GM19351 (cell line): ENCODE measurements around the gene LARP1.

Source experiments
- ATAC-seq: cut with Tn5 transposase; IDR thresholded peaks from one replicate; pipeline ENCODE4 v1.9.1; 2021; ENCODE audit warnings: mild to moderate bottlenecking, moderate library complexity; ENCODE audit not compliant: unreplicated experiment

The LARP1 gene

GRCh38 chr5:154850255-154851062 is 95.3 kb downstream of the LARP1 start, which contains the start of gene FAXDC2:
Gene FAXDC2, minus strand, starts transcription at chr5:154850603. Its CDS starts 12,425 bp downstream, at chr5:154838178.
- ATAC-seq = no peak

GRCh38 chr5:154851351-154851750 is 96.2 kb downstream of the LARP1 start:
- ATAC-seq = no peak

- ATAC-seq = peak; percentile 62
These were observed 102.5 kb downstream of the LARP1 start for GRCh38 chr5:154857530-154858296.

- ATAC-seq = peak; percentile 71
These were observed 103.3 kb downstream of the LARP1 start, which contains the start of gene CNOT8 for GRCh38 chr5:154858297-154858971. Gene CNOT8, plus strand, starts transcription at chr5:154858627. Its CDS starts 4,652 bp downstream, at chr5:154863279.

GRCh38 chr5:154858972-154859871 is 104.0 kb downstream of the LARP1 start:
- peak; percentile 13 for ATAC-seq

GRCh38 chr5:154860123-154860522 is 104.9 kb downstream of the LARP1 start:
- no peak for ATAC-seq

GRCh38 chr5:154860765-154861164 is 105.6 kb downstream of the LARP1 start:
- ATAC-seq = no peak

- no peak for ATAC-seq
These were observed 106.8 kb downstream of the LARP1 start for GRCh38 chr5:154861946-154862345.

- no peak for ATAC-seq
These were observed 107.6 kb downstream of the LARP1 start for GRCh38 chr5:154862766-154863165.

- no peak for ATAC-seq
These were observed 108.3 kb downstream of the LARP1 start for GRCh38 chr5:154863291-154864080.

- ATAC-seq = no peak
These were observed 110.4 kb downstream of the LARP1 start for GRCh38 chr5:154865466-154866184.

GRCh38 chr5:154866841-154867240 is 111.7 kb downstream of the LARP1 start:
- ATAC-seq = no peak
